Measurements from ENCODE around the gene PHC2. TPM values are rescaled to one million over a fixed set of nuclear protein-coding genes. Genes with fewer than 3 reads are reported as not detected.

Gene PHC2
- total and polyA plus RNA-seq, 9 donors: 53.1 to 77.9 (median 69.4) TPM

DNA sequence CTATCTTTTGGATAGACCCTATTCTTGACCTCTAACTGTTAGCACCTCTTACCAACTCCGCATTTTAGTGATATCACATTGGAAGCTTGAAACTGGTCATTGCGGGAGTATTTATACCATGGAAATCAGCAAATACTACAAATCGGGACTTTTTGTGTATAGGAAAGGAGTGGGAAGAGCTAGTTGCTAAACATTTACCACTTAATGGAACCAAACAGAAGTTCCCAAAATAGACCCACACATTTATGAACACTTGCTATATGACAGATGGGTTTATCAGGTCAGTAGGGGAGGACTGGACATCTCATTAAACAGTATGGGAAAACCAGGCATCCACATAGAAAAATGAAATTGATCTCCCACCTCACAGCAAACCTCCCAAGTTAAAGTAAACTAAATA, 29.4 kb downstream of the PHC2 start:
- no peak overlapping the region for H3K4me3 ChIP-seq (ENCODE audit: low read length)
- H3K36me3 ChIP-seq (ENCODE audit: control insufficient read depth, insufficient read depth, low read length): no peaks in the 10 kb centered on the region
- H3K27me3 ChIP-seq (ENCODE audit: control insufficient read depth, insufficient read depth, low read length): no peaks in the 10 kb centered on the region
- no peak for DNase-seq
- peaks cover 2% of the 10 kb centered on the region for H3K9me3 ChIP-seq (replicated peaks; ENCODE audit: control insufficient read depth, low read depth, low read length)
- no peak overlapping the region for H3K27ac ChIP-seq (ENCODE audit: low read length)
- no CpG with 5 or more reads among the region's 3 CpGs for WGBS (ENCODE audit: insufficient coverage)
- peaks cover 5% of the 10 kb centered on the region for H3K4me1 ChIP-seq (ENCODE audit: control insufficient read depth, insufficient read depth, low read length)

- Histone ChIP-seq H3K4me1 (ENCODE audit: control insufficient read depth, insufficient read depth, low read length) (peaks cover 5% of the 10 kb centered on the region), H3K27me3 (ENCODE audit: control insufficient read depth, insufficient read depth, low read length) (no peaks in the 10 kb centered on the region), H3K9me3 (replicated peaks; ENCODE audit: control insufficient read depth, low read depth, low read length) (no peaks in the 10 kb centered on the region), H3K27ac (ENCODE audit: low read length) (peak overlapping the region; percentile 3), H3K36me3 (ENCODE audit: control insufficient read depth, insufficient read depth, low read length) (no peaks in the 10 kb centered on the region), H3K4me3 (ENCODE audit: low read length) (no peak overlapping the region)
- no peak for DNase-seq
- no CpG with 5 or more reads among the region's 4 CpGs for WGBS (ENCODE audit: insufficient coverage)
These were observed 30.6 kb downstream of the PHC2 start for GRCh38 chr1:33400153-33400911.

DNA sequence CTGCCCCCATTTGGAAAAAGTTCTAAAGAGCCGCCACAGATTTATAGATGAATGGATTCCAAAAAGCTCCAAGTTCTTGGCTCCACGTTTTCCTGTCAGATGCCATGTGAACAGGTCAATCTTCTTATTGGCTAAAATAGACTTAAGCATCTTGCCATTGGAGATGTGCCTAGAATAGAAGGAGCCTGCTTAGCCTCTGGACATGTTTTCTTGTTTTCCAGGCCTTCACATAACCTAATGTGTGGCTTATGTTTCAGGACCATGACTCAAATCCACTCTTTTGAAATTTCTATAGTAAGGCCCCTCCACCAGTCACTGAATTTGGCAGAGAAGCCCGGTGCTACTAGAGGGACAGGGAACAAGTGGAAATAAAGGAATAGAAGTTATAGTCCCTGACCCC, 31.5 kb downstream of the PHC2 start:
- peaks cover 5% of the 10 kb centered on the region for H3K4me1 ChIP-seq (ENCODE audit: control insufficient read depth, insufficient read depth, low read length)
- no peak overlapping the region for H3K4me3 ChIP-seq (ENCODE audit: low read length)
- WGBS (ENCODE audit: insufficient coverage): 40% methylated on average over 1 of the region's 3 CpGs
- H3K9me3 ChIP-seq (replicated peaks; ENCODE audit: control insufficient read depth, low read depth, low read length): no peaks in the 10 kb centered on the region
- no peak for DNase-seq
- H3K36me3 ChIP-seq (ENCODE audit: control insufficient read depth, insufficient read depth, low read length): no peaks in the 10 kb centered on the region
- H3K27ac ChIP-seq (ENCODE audit: low read length): no peak overlapping the region
- no peaks in the 10 kb centered on the region for H3K27me3 ChIP-seq (ENCODE audit: control insufficient read depth, insufficient read depth, low read length)

- Histone ChIP-seq H3K36me3 (ENCODE audit: control insufficient read depth, insufficient read depth, low read length) (no peaks in the 10 kb centered on the region), H3K9me3 (replicated peaks; ENCODE audit: control insufficient read depth, low read depth, low read length) (no peaks in the 10 kb centered on the region), H3K4me1 (ENCODE audit: control insufficient read depth, insufficient read depth, low read length) (peaks cover 9% of the 10 kb centered on the region), H3K27ac (ENCODE audit: low read length) (no peak overlapping the region), H3K27me3 (ENCODE audit: control insufficient read depth, insufficient read depth, low read length) (no peaks in the 10 kb centered on the region), H3K4me3 (ENCODE audit: low read length) (no peak overlapping the region)
- no peak for DNase-seq
These were observed 32.9 kb downstream of the PHC2 start for GRCh38 chr1:33397994-33398393.

GRCh38 chr1:33397125-33397506, 33.8 kb downstream of the PHC2 start:
- WGBS (ENCODE audit: insufficient coverage): 56% methylated on average over 1 of the region's 2 CpGs
- Histone ChIP-seq H3K27me3 (ENCODE audit: control insufficient read depth, insufficient read depth, low read length) (no peaks in the 10 kb centered on the region), H3K4me1 (ENCODE audit: control insufficient read depth, insufficient read depth, low read length) (peaks cover 16% of the 10 kb centered on the region), H3K9me3 (replicated peaks; ENCODE audit: control insufficient read depth, low read depth, low read length) (no peaks in the 10 kb centered on the region), H3K36me3 (ENCODE audit: control insufficient read depth, insufficient read depth, low read length) (no peaks in the 10 kb centered on the region), H3K4me3 (ENCODE audit: low read length) (no peak overlapping the region), H3K27ac (ENCODE audit: low read length) (no peak overlapping the region)
- no peak for DNase-seq

GRCh38 chr1:33396188-33397124, 34.4 kb downstream of the PHC2 start:
- Histone ChIP-seq H3K36me3 (ENCODE audit: control insufficient read depth, insufficient read depth, low read length) (no peaks in the 10 kb centered on the region), H3K4me3 (ENCODE audit: low read length) (no peak overlapping the region), H3K4me1 (ENCODE audit: control insufficient read depth, insufficient read depth, low read length) (peaks cover 21% of the 10 kb centered on the region), H3K27ac (ENCODE audit: low read length) (no peak overlapping the region), H3K27me3 (ENCODE audit: control insufficient read depth, insufficient read depth, low read length) (no peaks in the 10 kb centered on the region), H3K9me3 (replicated peaks; ENCODE audit: control insufficient read depth, low read depth, low read length) (no peaks in the 10 kb centered on the region)
- DNase-seq: no peak
- 50% methylated on average over 1 of the region's 10 CpGs for WGBS (ENCODE audit: insufficient coverage)

- Histone ChIP-seq H3K36me3 (ENCODE audit: control insufficient read depth, insufficient read depth, low read length) (no peaks in the 10 kb centered on the region), H3K27me3 (ENCODE audit: control insufficient read depth, insufficient read depth, low read length) (no peaks in the 10 kb centered on the region), H3K4me3 (ENCODE audit: low read length) (no peak overlapping the region), H3K4me1 (ENCODE audit: control insufficient read depth, insufficient read depth, low read length) (peaks cover 28% of the 10 kb centered on the region), H3K9me3 (replicated peaks; ENCODE audit: control insufficient read depth, low read depth, low read length) (no peaks in the 10 kb centered on the region), H3K27ac (ENCODE audit: low read length) (no peak overlapping the region)
- 62% methylated on average over 4 of the region's 5 CpGs for WGBS (ENCODE audit: insufficient coverage)
- no peak for DNase-seq
These were observed 36.1 kb downstream of the PHC2 start for GRCh38 chr1:33394770-33395169.

GRCh38 chr1:33393991-33394390, 36.9 kb downstream of the PHC2 start:
- Histone ChIP-seq H3K27me3 (ENCODE audit: control insufficient read depth, insufficient read depth, low read length) (no peaks in the 10 kb centered on the region), H3K4me1 (ENCODE audit: control insufficient read depth, insufficient read depth, low read length) (peaks cover 33% of the 10 kb centered on the region), H3K27ac (ENCODE audit: low read length) (no peak overlapping the region), H3K36me3 (ENCODE audit: control insufficient read depth, insufficient read depth, low read length) (no peaks in the 10 kb centered on the region), H3K4me3 (ENCODE audit: low read length) (no peak overlapping the region), H3K9me3 (replicated peaks; ENCODE audit: control insufficient read depth, low read depth, low read length) (no peaks in the 10 kb centered on the region)
- DNase-seq: no peak

GRCh38 chr1:33393524-33393923, 37.4 kb downstream of the PHC2 start:
- Histone ChIP-seq H3K36me3 (ENCODE audit: control insufficient read depth, insufficient read depth, low read length) (no peaks in the 10 kb centered on the region), H3K27me3 (ENCODE audit: control insufficient read depth, insufficient read depth, low read length) (no peaks in the 10 kb centered on the region), H3K27ac (ENCODE audit: low read length) (no peak overlapping the region), H3K4me1 (ENCODE audit: control insufficient read depth, insufficient read depth, low read length) (peaks cover 38% of the 10 kb centered on the region), H3K4me3 (ENCODE audit: low read length) (no peak overlapping the region), H3K9me3 (replicated peaks; ENCODE audit: control insufficient read depth, low read depth, low read length) (no peaks in the 10 kb centered on the region)
- DNase-seq: no peak
- WGBS (ENCODE audit: insufficient coverage): no CpG with 5 or more reads among the region's 2 CpGs

- H3K4me3 ChIP-seq (ENCODE audit: low read length): no peak overlapping the region
- no CpG with 5 or more reads among the region's 3 CpGs for WGBS (ENCODE audit: insufficient coverage)
- H3K36me3 ChIP-seq (ENCODE audit: control insufficient read depth, insufficient read depth, low read length): no peaks in the 10 kb centered on the region
- H3K4me1 ChIP-seq (ENCODE audit: control insufficient read depth, insufficient read depth, low read length): peaks cover 38% of the 10 kb centered on the region
- H3K27me3 ChIP-seq (ENCODE audit: control insufficient read depth, insufficient read depth, low read length): no peaks in the 10 kb centered on the region
- H3K9me3 ChIP-seq (replicated peaks; ENCODE audit: control insufficient read depth, low read depth, low read length): no peaks in the 10 kb centered on the region
- peak; percentile 54 for DNase-seq
- H3K27ac ChIP-seq (ENCODE audit: low read length): no peak overlapping the region
These were observed 38.3 kb downstream of the PHC2 start for GRCh38 chr1:33392639-33393038.
